SK-N-SH treated with all-trans-retinoic acid at 6 μM for 48 hours (cell line): ENCODE data around the gene TP53AIP1.

Experiments
- ARNTL ChIP-seq: fragments of 450-650 bp; formaldehyde crosslinking; IDR thresholded peaks from 2 replicates; pipeline ENCODE4 v1.5.0; 2020; ENCODE audit warnings: low read depth, mild to moderate bottlenecking, moderate library complexity, borderline replicate concordance
- CSRNP3 ChIP-seq: fragments of 250-450 bp; sonication (Bioruptor Pico); IDR thresholded peaks from 2 replicates; pipeline ENCODE4 v1.5.1; 2021; ENCODE audit warnings: mild to moderate bottlenecking, moderate library complexity
- PATZ1 ChIP-seq: fragments of 250-450 bp; sonication (Bioruptor Pico); IDR thresholded peaks from 2 replicates; pipeline ENCODE4 v1.8.0; 2020; ENCODE audit warnings: mild to moderate bottlenecking, moderate library complexity, borderline replicate concordance
- POU6F1 ChIP-seq: fragments of 250-450 bp; sonication (Bioruptor Pico); IDR thresholded peaks from 2 replicates; pipeline ENCODE4 v1.8.0; 2021; ENCODE audit warnings: low read depth, mild to moderate bottlenecking, moderate library complexity, borderline replicate concordance
- ZC3H10 ChIP-seq: fragments of 250-450 bp; sonication (Bioruptor Pico); IDR thresholded peaks from 2 replicates; pipeline ENCODE4 v1.5.1; 2021; ENCODE audit warnings: mild to moderate bottlenecking, moderate library complexity
- ZNF565 ChIP-seq: fragments of 450-650 bp; formaldehyde crosslinking; conservative IDR thresholded peaks from 2 replicates; pipeline ENCODE4 v1.5.0; 2020; ENCODE audit warnings: low read depth, mild to moderate bottlenecking, moderate library complexity

- TF ChIP-seq POU6F1 = no peak
- no peak for TF ChIP-seq PATZ1 (CRISPR knock-in tag)
- no peak for TF ChIP-seq ARNTL (CRISPR knock-in tag)
- TF ChIP-seq CSRNP3 = no peak
- TF ChIP-seq ZNF565 (CRISPR knock-in tag) = no peak
- no peak for TF ChIP-seq ZC3H10 (CRISPR knock-in tag)
Measured at GRCh38 chr11:128941573-128942271, 949 bp downstream of the TP53AIP1 start.
